NCI-H460 (cell line): Measurements from ENCODE around the gene WTIP. TPM values are rescaled to one million over a fixed set of nuclear protein-coding genes. Genes with fewer than 3 reads are reported as not detected.
A peak's percentile ranks its signal among the peaks of the same experiment; 100 is the strongest.
"Not testable (repeated sequence)": the region's sequence is repeated elsewhere in the genome, so short reads cannot be mapped to it uniquely, and the experiment has no call there.

Experiments used
- DNase-seq: peaks from one replicate; pipeline ENCODE4 v3.0.0-alpha.2; 2016; ENCODE audit warnings: low read depth; ENCODE audit errors: extremely low read depth
- total RNA-seq: library from RNA; depleted of rRNA; stranded (reverse); fragments of >200 nt; shearing (Covaris generic); gene quantifications from 2 replicates; pipeline ENCODE4 v1.2.3, GENCODE V29; 2014

WTIP gene
- total RNA-seq, 1 experiment from 2014 or later, result 6.6 TPM

DNA sequence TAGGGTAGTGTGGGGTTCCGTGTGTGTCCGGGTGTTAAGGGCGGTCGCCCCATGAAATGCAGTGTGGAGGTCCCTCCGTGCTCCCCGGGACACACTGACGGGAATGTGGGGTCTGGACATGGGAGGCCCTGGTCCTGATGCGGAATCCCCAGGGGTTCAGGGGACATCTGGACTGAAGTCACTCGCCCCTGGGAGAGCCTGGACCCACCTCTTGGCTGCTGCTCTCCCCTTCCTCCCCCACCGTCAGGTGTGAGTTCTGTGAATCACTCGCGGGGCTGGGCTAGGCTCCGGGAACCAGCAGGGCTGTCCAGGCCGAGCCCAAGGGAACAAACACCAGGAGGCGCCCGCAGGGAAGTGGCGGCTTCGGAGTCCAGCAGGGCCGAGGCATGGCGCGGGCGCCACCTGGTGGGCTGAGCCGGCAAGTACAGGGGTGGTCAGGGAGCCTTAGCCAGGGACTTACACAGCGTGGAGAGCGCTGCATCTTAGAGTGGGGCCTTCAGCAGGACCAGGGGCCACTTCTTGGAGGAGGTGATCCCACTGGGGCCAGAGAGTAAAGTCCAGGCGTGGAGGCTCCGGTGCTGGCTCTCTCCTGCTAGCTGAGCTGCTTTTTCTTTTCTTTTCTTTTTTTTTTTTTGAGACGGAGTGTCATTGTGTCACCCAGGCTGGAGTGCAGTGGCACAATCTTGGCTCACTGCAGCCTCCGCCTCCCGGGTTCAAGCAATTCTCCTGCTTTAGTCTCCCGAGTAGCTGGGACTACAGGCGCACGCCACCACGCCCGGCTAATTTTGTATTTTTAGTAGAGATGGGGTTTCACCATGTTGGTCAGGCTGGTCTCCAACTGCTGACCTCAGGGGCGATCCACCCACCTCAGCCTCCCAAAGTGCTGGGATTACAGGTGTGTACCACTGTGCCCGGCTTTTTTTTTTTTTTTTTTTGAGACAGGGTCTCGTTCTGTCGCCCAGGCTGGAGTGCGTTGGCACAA is 20.1 kb downstream of the WTIP start:
- peak; percentile 78 for DNase-seq

DNA sequence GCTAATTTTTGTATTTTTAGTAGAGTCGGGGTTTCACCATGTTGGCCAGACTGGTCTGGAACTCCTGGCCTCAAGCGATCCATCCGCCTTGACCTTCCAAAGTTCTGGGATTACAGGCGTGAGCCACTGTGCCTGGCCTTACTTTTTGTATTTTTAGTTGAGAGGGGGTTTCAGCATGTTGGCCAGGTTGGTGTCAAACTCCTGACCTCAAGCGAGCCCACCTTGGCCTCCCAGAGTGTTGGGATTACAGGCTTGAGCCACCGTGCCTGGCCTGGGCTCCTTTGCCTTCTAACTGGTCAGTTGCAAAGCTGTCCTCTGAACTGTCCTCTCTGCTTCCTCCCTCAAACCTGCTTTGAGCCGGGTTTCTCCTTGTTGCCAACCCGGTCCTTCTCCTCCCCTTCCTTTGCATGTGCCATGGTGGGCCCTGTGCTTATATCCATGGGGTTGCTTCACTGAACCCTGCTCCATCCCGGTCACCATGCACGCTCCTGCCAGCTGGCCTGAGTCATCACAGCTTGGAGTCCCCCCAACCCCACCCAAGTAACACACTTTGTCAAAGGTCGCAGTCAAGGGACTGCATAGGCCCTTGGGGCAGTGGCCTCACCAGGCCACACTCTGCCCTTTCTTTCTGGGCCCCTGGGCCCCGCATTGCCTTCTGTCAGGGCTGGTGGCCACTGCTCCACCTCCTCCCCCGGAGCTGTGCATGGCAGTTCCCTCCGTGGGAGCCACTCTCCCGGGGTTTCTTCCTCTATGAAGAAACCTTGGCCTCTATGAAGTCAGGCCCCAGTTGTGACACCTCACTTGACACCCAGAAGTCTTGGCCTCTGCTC is 21.2 kb downstream of the WTIP start:
- no peak for DNase-seq

- no peak for DNase-seq
Measured at GRCh38 chr19:34503531-34504272, 22.1 kb downstream of the WTIP start.

DNA sequence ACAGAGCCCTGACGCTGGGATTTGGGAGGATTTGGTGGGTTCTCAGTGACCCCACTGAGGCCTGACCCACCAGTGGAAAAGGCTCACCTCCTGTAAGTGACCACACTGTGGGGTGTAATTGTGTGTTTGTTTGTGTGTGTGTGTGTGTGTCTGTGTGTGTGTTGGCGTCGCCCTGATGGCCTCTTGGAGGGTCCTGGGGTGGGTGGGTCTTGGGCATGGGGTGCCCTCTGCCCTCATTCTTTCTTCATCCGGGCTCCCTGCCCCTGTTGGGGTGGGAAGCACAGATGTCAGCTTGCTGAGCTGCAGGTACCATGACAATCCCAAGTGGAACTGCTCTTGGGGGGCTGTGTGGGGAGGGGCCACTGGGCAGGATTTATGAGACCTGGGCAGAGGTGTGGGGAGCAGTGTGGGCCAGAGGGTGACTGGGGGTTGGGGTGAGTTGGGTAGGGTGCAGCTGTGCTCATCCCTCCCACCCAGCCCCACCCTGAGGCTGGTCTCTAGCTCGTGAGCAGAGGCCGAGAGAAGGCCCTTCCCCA is 22.8 kb downstream of the WTIP start:
- DNase-seq, result no peak

GRCh38 chr19:34504809-34505291 is 23.3 kb downstream of the WTIP start:
- DNase-seq, result no peak

- no peak for DNase-seq
Measured at GRCh38 chr19:34505321-34506025, 23.9 kb downstream of the WTIP start.

GRCh38 chr19:34506026-34506370 is 24.4 kb downstream of the WTIP start:
- no peak for DNase-seq

DNA sequence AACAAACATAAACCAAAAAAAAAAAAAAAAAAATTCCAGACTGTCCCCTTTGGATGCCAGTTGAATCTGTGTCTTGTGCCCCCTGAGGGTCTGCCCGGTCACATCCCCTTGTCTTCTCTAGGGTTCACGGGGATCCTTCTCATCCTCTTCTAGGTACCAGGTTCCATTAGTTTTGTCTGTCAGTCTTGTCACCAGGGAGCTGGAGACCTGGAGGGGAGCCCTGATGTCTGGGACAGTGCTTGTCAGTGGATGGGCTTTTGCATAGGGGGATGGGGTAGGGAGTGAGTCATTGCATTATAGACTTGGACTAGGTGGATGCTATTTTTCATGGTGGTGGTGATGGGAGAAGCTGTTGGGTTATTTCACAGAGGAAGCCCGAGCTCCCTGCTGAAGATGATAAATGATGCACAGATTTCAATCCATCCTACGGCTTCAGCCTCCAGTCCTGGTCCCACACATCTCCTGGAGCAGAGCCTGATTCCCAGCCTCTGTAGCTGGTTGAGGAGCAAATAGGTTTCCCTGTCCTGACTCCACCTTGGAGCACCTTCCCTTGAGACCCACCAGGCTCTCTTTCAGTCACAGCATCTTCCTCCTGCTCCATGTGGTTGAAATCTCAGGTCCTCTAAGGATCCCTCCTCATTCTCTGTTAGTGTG is 26.0 kb downstream of the WTIP start:
- DNase-seq, result no peak

- no peak for DNase-seq
Measured at GRCh38 chr19:34508540-34508939, 27.0 kb downstream of the WTIP start.

- DNase-seq, result not testable (repeated sequence)
Measured at GRCh38 chr19:34510904-34511303, 29.3 kb downstream of the WTIP start.

DNA sequence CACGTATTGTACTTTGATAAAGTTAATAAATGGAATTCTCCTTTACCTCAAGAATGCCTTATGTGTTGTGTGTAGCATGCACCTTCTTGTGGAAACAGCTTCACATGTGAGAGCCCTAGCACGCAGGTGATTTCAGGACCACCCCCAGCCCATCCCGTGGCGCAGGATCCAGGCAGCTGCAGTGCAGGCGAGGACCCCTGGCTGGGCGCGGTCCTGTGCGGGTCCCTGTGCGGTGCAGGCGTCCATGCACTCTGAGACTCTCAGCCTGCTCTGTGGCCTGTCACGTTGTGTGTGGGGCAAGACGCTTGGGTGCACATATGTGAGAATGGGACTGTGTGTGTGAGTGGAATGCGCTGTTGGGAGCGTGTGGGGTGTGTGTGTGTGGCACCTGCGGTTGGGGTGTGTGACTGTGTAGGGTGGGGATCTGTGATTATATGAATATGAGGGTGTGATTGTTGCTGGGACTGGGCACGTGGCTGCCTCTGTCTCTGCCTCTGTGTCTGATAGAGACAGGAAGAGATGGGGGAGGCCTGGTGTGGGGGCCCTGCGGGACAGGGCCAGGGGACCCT is 30.8 kb downstream of the WTIP start:
- no peak for DNase-seq

GRCh38 chr19:34513767-34514166 is 32.2 kb downstream of the WTIP start:
- DNase-seq, result no peak

GRCh38 chr19:34519602-34520001 is 38.0 kb downstream of the WTIP start:
- DNase-seq, result no peak

- no peak for DNase-seq
Measured at GRCh38 chr19:34523408-34523807, 41.9 kb downstream of the WTIP start.

DNA sequence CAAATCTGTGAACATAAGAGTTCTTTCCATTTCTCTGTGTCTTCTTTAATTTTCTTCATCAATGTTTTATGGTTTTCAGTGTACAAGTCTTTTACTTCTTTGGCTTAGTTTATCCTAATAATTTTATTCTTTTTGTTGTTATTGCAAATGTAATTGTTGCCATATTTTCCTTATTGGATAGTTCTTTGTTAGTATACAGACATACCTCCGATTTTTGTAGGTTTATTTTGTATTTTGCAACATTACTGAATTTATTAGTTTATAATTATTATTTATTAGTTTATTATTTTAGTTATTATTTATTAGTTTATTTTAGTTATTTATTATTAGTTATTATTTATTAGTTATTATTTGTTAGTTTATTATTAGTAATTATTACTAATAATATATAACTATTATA is 43.4 kb downstream of the WTIP start:
- no peak for DNase-seq

DNA sequence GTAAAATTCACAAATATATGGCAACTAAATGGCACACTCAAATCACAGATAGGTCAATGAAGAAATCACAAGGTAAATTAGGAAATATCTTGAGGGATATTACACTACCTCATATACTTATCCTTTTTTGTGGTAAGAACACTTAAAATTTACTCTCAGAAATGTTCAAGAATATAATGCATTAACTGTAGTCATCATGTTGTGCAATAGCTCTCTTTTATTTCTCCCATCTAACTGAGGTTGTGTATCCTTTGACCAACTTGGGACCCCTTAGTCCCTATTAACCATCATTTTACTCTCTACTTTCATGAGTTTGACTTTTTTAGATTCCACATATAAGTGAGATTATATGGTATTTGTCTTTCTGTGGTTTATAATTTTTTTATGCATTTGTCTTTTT is 52.6 kb downstream of the WTIP start:
- no peak for DNase-seq

DNA sequence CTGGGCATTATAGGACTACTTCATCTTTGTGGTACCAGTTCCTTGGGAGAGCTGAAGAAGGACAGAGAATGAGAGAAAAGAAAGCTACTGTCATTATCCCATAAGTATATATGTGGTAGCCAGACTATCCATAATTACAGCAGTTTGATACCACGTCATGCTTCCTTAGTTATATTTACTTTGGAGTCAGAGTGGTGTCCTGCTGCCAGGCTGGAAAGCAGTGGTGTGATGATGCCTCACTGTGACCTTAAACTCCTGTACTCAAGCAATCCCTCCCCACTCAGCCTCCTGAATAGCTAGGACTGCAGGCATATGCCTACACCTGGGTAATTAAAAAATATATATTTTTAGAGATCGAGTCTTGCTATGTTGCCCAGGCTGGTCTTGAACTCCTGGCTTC is 57.8 kb downstream of the WTIP start:
- DNase-seq, result no peak

- DNase-seq, result no peak
Measured at GRCh38 chr19:34540811-34541557, 59.4 kb downstream of the WTIP start.
